ENCODE measurements around the gene LIFR.

DNA sequence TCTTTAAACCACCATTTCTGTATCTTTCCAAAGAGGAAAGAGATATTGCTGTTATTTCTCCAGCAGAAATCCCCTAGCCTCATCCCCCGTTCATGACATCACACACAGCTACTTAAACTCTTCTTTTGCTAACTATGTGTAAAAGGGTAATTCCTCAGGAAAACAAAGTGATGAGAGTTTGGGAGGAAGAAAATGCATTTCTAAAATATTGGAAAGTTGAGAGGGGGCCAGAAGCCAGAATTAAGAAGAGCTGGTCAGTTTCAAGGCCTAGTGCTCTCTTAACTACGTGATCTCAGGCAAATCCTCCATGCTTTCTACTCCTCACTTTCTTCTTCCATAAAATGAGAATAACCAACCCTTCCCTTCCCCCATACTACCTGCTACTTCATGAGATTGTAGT is 109.4 kb downstream of the LIFR start:
- TF ChIP-seq CTCF (conservative IDR thresholded peaks at IDR 0.05), result no peak
- TF ChIP-seq EZH2 (IDR thresholded peaks at IDR 0.05; ENCODE audit: low read depth), result no peak

Data from PC-9 (cell line).